Esophagus squamous epithelium (tissue), 4 donors: ENCODE measurements around the gene ASTN2.

Experiments
- CTCF ChIP-seq, 6 experiments: fragments of 450-650 bp in 4 of 6; fragments of 200-600 bp in 2 of 6; sonication (generic) in 2 of 6; IDR thresholded peaks; one replicate each; pipeline ENCODE4 v1.5.1; 2016 to 2019; ENCODE audit warnings: antibody characterized with exemption in 6 of 6, mild to moderate bottlenecking in 4 of 6, moderate library complexity in 4 of 6
- POLR2A ChIP-seq, 4 donors: fragments of 450-650 bp; IDR thresholded peaks; one replicate each; pipeline ENCODE4 v1.6.1; 2017; ENCODE audit warnings: antibody characterized with exemption in 4 of 4, mild to moderate bottlenecking in 4 of 4, moderate library complexity in 3 of 4

GRCh38 chr9:116646661-116647514 lies 768.0 kb downstream of the ASTN2 start:
- TF ChIP-seq CTCF (IDR thresholded peaks at IDR 0.05), result peak in 4 of 6 experiments; percentile 36 to 72 (median 56)
- no peak for TF ChIP-seq POLR2A (IDR thresholded peaks at IDR 0.05)
